Activated CD8-positive, alpha-beta memory T cell treated with anti-CD3 and anti-CD28 coated beads, Interleukin-2, amount 50 U/mL, for 1 hour (primary cell): ENCODE results near the gene TLE1.
"Not testable (repeated sequence)": the region's sequence is repeated elsewhere in the genome, so short reads cannot be mapped to it uniquely, and the experiment has no call there.

Experiments used
- DNase-seq: peaks from one replicate; pipeline ENCODE4 v3.0.0-alpha.2; 2020; ENCODE audit errors: extremely low read depth

Gene TLE1

GRCh38 chr9:81689343-81690175 is at the start of gene TLE1:
TSS of gene TLE1 (minus strand) at chr9:81689547. CDS start at chr9:81688240, 1,307 bp downstream.
- peak; percentile 44 for DNase-seq

- DNase-seq: no peak
These were observed 48.6 kb upstream of the TLE1 start for GRCh38 chr9:81737871-81738507.

GRCh38 chr9:81730498-81730897 is 41.2 kb upstream of the TLE1 start:
- DNase-seq: not testable (repeated sequence)

GRCh38 chr9:81729135-81729534 is 39.8 kb upstream of the TLE1 start:
- no peak for DNase-seq

GRCh38 chr9:81724242-81724889 is 35.0 kb upstream of the TLE1 start:
- no peak for DNase-seq

- DNase-seq: no peak
These were observed 32.9 kb upstream of the TLE1 start for GRCh38 chr9:81722277-81722676.

GRCh38 chr9:81720450-81721086 is 31.2 kb upstream of the TLE1 start:
- DNase-seq: no peak

- no peak for DNase-seq
These were observed 30.6 kb upstream of the TLE1 start for GRCh38 chr9:81719972-81720371.

- no peak for DNase-seq
These were observed 28.9 kb upstream of the TLE1 start for GRCh38 chr9:81718244-81718643.

GRCh38 chr9:81717747-81718077 is 28.4 kb upstream of the TLE1 start:
- no peak for DNase-seq

- DNase-seq: no peak
These were observed 27.9 kb upstream of the TLE1 start for GRCh38 chr9:81717061-81717746.

GRCh38 chr9:81716409-81716808 is 27.1 kb upstream of the TLE1 start:
- no peak for DNase-seq

- DNase-seq: no peak
These were observed 16.2 kb upstream of the TLE1 start for GRCh38 chr9:81705578-81705977.

- DNase-seq: no peak
These were observed 5.2 kb upstream of the TLE1 start for GRCh38 chr9:81694541-81694940.

GRCh38 chr9:81693671-81694378 is 4.5 kb upstream of the TLE1 start:
- DNase-seq: no peak

- no peak for DNase-seq
These were observed 1.0 kb upstream of the TLE1 start for GRCh38 chr9:81690251-81690851.

- not testable (repeated sequence) for DNase-seq
These were observed 329 bp downstream of the TLE1 start for GRCh38 chr9:81689093-81689342.

- DNase-seq: not testable (repeated sequence)
These were observed 870 bp downstream of the TLE1 start for GRCh38 chr9:81688262-81689092.

- no peak for DNase-seq
These were observed 1.7 kb downstream of the TLE1 start for GRCh38 chr9:81687521-81688261.
